Calu3 (cell line): ENCODE data around the gene XYLT2. TPM values are rescaled to one million over a fixed set of nuclear protein-coding genes. Genes with fewer than 3 reads are reported as not detected.

Experiments
- BruUV-seq: library from RNA; stranded (reverse); fragments of 400-500 nt; replicated peaks from 2 replicates; lab custom pipeline; 2021; lab: Mats Ljungman, UMichigan
- CTCF ChIA-PET: fragments of 300-600 bp; sonication (Branson Sonifier 250); formaldehyde crosslinking; loops from one replicate; lab custom pipeline; 2022; ENCODE audit warnings: antibody characterized with exemption; lab: Charles Lee
- DNase-seq: peaks from one replicate; pipeline ENCODE4 v3.0.0; 2022
- H3K27ac Mint-ChIP-seq: one replicate; pipeline ENCODE4 v1.8.0; 2022; ENCODE audit warnings: mixed read lengths; ENCODE audit not compliant: unreplicated experiment
- H3K27me3 Mint-ChIP-seq: one replicate; pipeline ENCODE4 v1.8.0; 2022; ENCODE audit warnings: mixed read lengths; ENCODE audit not compliant: unreplicated experiment
- H3K36me3 Mint-ChIP-seq: one replicate; pipeline ENCODE4 v1.8.0; 2022; ENCODE audit warnings: mild to moderate bottlenecking, moderate library complexity, mixed read lengths; ENCODE audit not compliant: insufficient read depth, unreplicated experiment
- H3K4me1 Mint-ChIP-seq: one replicate; pipeline ENCODE4 v1.8.0; 2022; ENCODE audit warnings: mild to moderate bottlenecking, low read depth, mixed read lengths; ENCODE audit not compliant: unreplicated experiment
- H3K4me3 Mint-ChIP-seq: one replicate; pipeline ENCODE4 v1.8.0; 2022; ENCODE audit warnings: mild to moderate bottlenecking, low read depth, moderate library complexity, mixed read lengths; ENCODE audit not compliant: unreplicated experiment
- H3K9me3 Mint-ChIP-seq: one replicate; pipeline ENCODE4 v1.8.0; 2022; ENCODE audit warnings: low read depth, mixed read lengths; ENCODE audit not compliant: unreplicated experiment
- CTCF ChIP-seq: fragments of 200-600 bp; IDR thresholded peaks from one replicate; pipeline ENCODE4 v1.8.0; 2022; ENCODE audit warnings: antibody characterized with exemption; ENCODE audit not compliant: unreplicated experiment
- intact Hi-C: fragments of 100-400 bp; cut with micrococcal nuclease; formaldehyde crosslinking; loops from one replicate; pipeline ENCODE4 v1.10.0; 2022; ENCODE audit not compliant: unreplicated experiment
- total RNA-seq: library from RNA; stranded (reverse); gene quantifications from 2 replicates; pipeline ENCODE4 v1.2.3, GENCODE V29; 2022

XYLT2 gene
- total RNA-seq, 1 experiment from 2014 or later: 44.3 TPM

GRCh38 chr17:50381920-50382319 lies 36.0 kb downstream of the XYLT2 start:
- CTCF ChIA-PET: interaction anchor here (0.6 to 1.3 kb wide), 2 partner anchors 15 to 67 kb away, joined by 6 to 11 read pairs; partner anchors contain the start of gene LRRC59
- Mint-ChIP-seq H3K27ac (no peak overlapping the region), H3K36me3 (peaks cover 81% of the 10 kb centered on the region), H3K4me1 (no peaks in the 10 kb centered on the region), H3K9me3 (no peaks in the 10 kb centered on the region), H3K4me3 (no peak overlapping the region), H3K27me3 (no peaks in the 10 kb centered on the region)
- intact Hi-C loops: no loop called here
- no peak for TF ChIP-seq CTCF
- DNase-seq: no peak
- BruUV-seq: no TSS peak

GRCh38 chr17:50382931-50383330 lies 37.0 kb downstream of the XYLT2 start:
- no TSS peak for BruUV-seq
- Mint-ChIP-seq H3K4me3 (no peak overlapping the region), H3K36me3 (peaks cover 86% of the 10 kb centered on the region), H3K27me3 (no peaks in the 10 kb centered on the region), H3K9me3 (no peaks in the 10 kb centered on the region), H3K27ac (no peak overlapping the region), H3K4me1 (no peaks in the 10 kb centered on the region)
- intact Hi-C loops: no loop called here
- TF ChIP-seq CTCF: no peak
- CTCF ChIA-PET: interaction anchor here (0.6 to 0.7 kb wide), 2 partner anchors 309 to 539 kb away, joined by 3 to 6 read pairs; no protein-coding TSS in a partner anchor
- DNase-seq: no peak

DNA sequence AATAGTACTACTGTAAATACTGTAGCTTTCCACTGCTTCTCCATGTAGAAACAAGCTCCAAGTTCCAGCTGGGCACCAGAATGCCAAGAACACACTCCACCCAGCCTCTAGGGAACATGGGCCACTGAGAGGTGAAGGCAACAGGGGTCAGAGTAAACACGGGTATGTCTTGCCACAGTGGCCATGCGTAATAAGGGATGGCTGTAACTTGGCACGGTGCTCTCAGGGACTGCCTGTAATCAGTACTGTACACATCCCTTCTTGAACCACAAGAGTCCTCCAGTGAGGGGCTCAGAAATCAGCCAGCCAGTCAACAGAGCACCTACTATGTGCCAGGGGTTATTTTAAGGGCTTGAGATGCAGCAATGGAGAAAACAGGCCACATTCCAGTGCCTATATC lies 40.6 kb downstream of the XYLT2 start:
- DNase-seq: no peak
- CTCF ChIA-PET: no interaction called here
- Mint-ChIP-seq H3K36me3 (peaks cover 91% of the 10 kb centered on the region), H3K27ac (no peak overlapping the region), H3K27me3 (no peaks in the 10 kb centered on the region), H3K9me3 (no peaks in the 10 kb centered on the region), H3K4me1 (no peaks in the 10 kb centered on the region), H3K4me3 (no peak overlapping the region)
- intact Hi-C loops: no loop called here
- BruUV-seq: no TSS peak
- no peak for TF ChIP-seq CTCF

- Mint-ChIP-seq H3K27ac (no peak overlapping the region), H3K4me3 (no peak overlapping the region), H3K9me3 (no peaks in the 10 kb centered on the region), H3K4me1 (peaks cover 12% of the 10 kb centered on the region), H3K27me3 (no peaks in the 10 kb centered on the region), H3K36me3 (peaks cover 93% of the 10 kb centered on the region)
- intact Hi-C loops: no loop called here
- DNase-seq: no peak
- no TSS peak for BruUV-seq
- CTCF ChIA-PET: interaction anchor here (1.7 kb wide), 1 partner anchor 9 kb away, joined by 5 read pairs; the partner anchor contains the start of gene LRRC59
- TF ChIP-seq CTCF: no peak
These were observed 42.8 kb downstream of the XYLT2 start for GRCh38 chr17:50388728-50389127.
